Measurements from ENCODE around the gene IRGC.

GRCh38 chr19:43690444-43690843 is 25.4 kb upstream of the IRGC start:
- TF ChIP-seq CTCF (IDR thresholded peaks at IDR 0.05) = no peak
- no peak for TF ChIP-seq POLR2A (IDR thresholded peaks at IDR 0.05)

Measured in esophagus squamous epithelium (tissue), 4 donors.